Colonic mucosa (tissue), 4 donors: ENCODE results near the gene FCN3. TPM values are rescaled to one million over a fixed set of nuclear protein-coding genes. Genes with fewer than 3 reads are reported as not detected.
A peak's percentile ranks its signal among the peaks of the same experiment; 100 is the strongest.

Experiments
- DNase-seq: peaks from one replicate; pipeline ENCODE4 v3.0.0-alpha.2; 2020
- H3K27ac ChIP-seq: fragments of 200-600 bp; one replicate; pipeline ENCODE4 v1.8.0; 2021
- H3K27me3 ChIP-seq: fragments of 200-600 bp; one replicate; pipeline ENCODE4 v1.8.0; 2021
- H3K36me3 ChIP-seq: fragments of 200-600 bp; one replicate; pipeline ENCODE4 v1.8.0; 2021
- H3K4me1 ChIP-seq: fragments of 200-600 bp; one replicate; pipeline ENCODE4 v1.8.0; 2021; ENCODE audit warnings: mild to moderate bottlenecking
- H3K4me3 ChIP-seq: fragments of 200-600 bp; one replicate; pipeline ENCODE4 v1.8.0; 2021
- H3K9ac ChIP-seq, 2 donors: one replicate each; pipeline ENCODE4 v1.7.0; 2013; ENCODE audit warnings: control low read depth in 2 of 2, low read depth in 2 of 2, low read length in 2 of 2
- H3K9me3 ChIP-seq: fragments of 200-600 bp; one replicate; pipeline ENCODE4 v1.8.0; 2021
- intact Hi-C: fragments of 100-400 bp; cut with DNase I; formaldehyde crosslinking; loops from one replicate; pipeline ENCODE4 v1.14.1; 2022
- total RNA-seq, 2 donors: library from RNA; stranded (reverse); fragmentation: NEBNext Ultra II Directional in 1 of 2; extraction: Animal tissue kit (Norgen Biotek cat#: 25700) in 1 of 2; gene quantifications; one replicate each; pipeline ENCODE4 v1.2.1, GENCODE V29; 2021
- TF ChIP-seq, protein P1 (sequence below): fragments of 200-600 bp; IDR thresholded peaks from one replicate; pipeline ENCODE4 v1.8.0; 2022; ENCODE audit warnings: antibody characterized with exemption, mild to moderate bottlenecking
- donor health status: healthy.
- donor health status: DM: no; HTN: no; CAD: no.
- donor health status: DM: no; HTN: no; CAD: no.

The FCN3 gene
- total RNA-seq, 2 donors from 2014 or later, result 0.42 to 1.5 TPM

DNA sequence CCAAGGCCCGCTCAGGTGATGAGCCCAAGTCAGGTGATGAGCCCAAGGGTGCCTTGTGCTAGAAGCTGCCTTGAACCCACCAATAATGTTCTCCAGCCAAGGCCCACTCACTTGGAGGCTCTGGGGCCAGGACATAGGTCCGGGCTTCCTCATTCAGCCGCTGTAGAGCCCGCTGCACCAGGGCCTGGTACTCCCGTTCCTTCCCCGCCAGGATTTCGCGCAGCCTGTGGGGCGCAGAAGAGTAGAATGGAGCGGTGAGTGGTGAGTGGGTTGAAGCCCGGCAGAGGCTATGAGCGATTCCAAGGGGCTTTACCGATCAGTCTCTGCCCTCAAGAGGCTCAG, 18.4 kb downstream of the FCN3 start:
- Histone ChIP-seq H3K9me3 (no peaks in the 10 kb centered on the region), H3K27ac (no peak overlapping the region), H3K27me3 (no peaks in the 10 kb centered on the region), H3K36me3 (no peaks in the 10 kb centered on the region), H3K9ac (no peak overlapping the region), H3K4me3 (no peak overlapping the region), H3K4me1 (peaks cover 14% of the 10 kb centered on the region)
- DNase-seq, result no peak
- intact Hi-C loops, result no loop called here
- TF ChIP-seq, protein P1, sequence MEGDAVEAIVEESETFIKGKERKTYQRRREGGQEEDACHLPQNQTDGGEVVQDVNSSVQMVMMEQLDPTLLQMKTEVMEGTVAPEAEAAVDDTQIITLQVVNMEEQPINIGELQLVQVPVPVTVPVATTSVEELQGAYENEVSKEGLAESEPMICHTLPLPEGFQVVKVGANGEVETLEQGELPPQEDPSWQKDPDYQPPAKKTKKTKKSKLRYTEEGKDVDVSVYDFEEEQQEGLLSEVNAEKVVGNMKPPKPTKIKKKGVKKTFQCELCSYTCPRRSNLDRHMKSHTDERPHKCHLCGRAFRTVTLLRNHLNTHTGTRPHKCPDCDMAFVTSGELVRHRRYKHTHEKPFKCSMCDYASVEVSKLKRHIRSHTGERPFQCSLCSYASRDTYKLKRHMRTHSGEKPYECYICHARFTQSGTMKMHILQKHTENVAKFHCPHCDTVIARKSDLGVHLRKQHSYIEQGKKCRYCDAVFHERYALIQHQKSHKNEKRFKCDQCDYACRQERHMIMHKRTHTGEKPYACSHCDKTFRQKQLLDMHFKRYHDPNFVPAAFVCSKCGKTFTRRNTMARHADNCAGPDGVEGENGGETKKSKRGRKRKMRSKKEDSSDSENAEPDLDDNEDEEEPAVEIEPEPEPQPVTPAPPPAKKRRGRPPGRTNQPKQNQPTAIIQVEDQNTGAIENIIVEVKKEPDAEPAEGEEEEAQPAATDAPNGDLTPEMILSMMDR, result no peak

- DNase-seq, result no peak
- TF ChIP-seq, protein P1, result no peak
- Histone ChIP-seq H3K9me3 (no peaks in the 10 kb centered on the region), H3K9ac (no peak overlapping the region), H3K4me1 (peaks cover 19% of the 10 kb centered on the region), H3K4me3 (no peak overlapping the region), H3K27me3 (no peaks in the 10 kb centered on the region), H3K36me3 (no peaks in the 10 kb centered on the region), H3K27ac (no peak overlapping the region)
- intact Hi-C loops, result no loop called here
Observed at GRCh38 chr1:27355683-27356082, 18.9 kb downstream of the FCN3 start.

- intact Hi-C loops, result no loop called here
- no peaks in the 10 kb centered on the region for H3K27me3 ChIP-seq
- H3K4me3 ChIP-seq, result no peak overlapping the region
- H3K9me3 ChIP-seq, result no peaks in the 10 kb centered on the region
- DNase-seq, result no peak
- no peak overlapping the region for H3K9ac ChIP-seq
- H3K27ac ChIP-seq, result no peak overlapping the region
- TF ChIP-seq, protein P1, result no peak
- peaks cover 27% of the 10 kb centered on the region for H3K4me1 ChIP-seq
- no peaks in the 10 kb centered on the region for H3K36me3 ChIP-seq
Observed at GRCh38 chr1:27353629-27354028, 21.0 kb downstream of the FCN3 start.

DNA sequence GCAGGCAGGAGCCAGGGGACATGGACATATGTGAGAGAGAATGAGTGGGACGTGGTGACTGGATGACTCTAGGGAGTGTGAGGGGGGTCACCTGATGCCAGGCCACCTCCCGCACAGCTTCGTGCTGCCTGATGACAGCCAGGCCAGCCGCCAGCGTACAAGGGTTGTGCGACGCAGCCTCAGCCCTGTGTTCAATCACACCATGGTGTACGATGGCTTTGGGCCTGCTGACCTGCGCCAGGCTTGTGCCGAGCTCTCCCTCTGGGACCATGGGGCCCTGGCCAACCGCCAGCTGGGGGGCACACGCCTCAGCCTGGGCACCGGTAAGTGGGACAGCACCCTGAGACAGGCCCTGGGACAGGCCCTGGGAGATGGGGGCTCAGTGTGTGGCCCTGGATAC, 21.5 kb downstream of the FCN3 start:
- Histone ChIP-seq H3K27ac (no peak overlapping the region), H3K9ac (no peak overlapping the region), H3K4me3 (no peak overlapping the region), H3K27me3 (no peaks in the 10 kb centered on the region), H3K36me3 (no peaks in the 10 kb centered on the region), H3K4me1 (peaks cover 27% of the 10 kb centered on the region), H3K9me3 (no peaks in the 10 kb centered on the region)
- TF ChIP-seq, protein P1, result no peak
- intact Hi-C loops, result no loop called here
- no peak for DNase-seq

DNA sequence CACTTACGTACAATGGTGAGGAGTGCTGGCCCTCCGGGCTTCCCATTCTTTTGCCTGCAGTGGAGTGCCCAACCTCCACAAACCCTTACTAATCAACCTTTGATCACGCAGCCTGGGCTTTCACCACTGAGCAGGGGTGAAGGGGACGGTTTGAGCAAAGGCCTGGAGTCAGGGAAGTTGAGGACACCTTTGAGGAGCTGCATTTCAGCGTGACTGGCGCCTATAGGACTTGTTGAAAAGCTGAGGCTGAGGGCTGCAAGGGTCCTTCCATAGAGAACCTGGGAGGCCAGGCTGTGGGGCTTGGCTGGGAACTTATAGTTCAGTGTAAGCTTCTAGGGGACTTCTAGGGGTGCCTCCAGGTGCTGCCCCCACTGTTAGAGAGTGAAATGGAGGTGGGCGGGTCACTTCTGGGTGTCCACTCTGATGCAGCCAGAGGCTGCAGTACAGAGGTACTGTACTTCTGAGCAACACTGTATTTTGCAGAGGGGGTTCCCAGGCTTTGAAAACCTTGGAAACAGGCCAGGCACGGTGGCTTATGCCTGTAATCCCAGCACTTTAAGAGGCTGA, 23.0 kb downstream of the FCN3 start:
- H3K27me3 ChIP-seq, result no peaks in the 10 kb centered on the region
- TF ChIP-seq, protein P1, result no peak
- H3K36me3 ChIP-seq, result no peaks in the 10 kb centered on the region
- intact Hi-C loops, result no loop called here
- H3K4me1 ChIP-seq, result peaks cover 16% of the 10 kb centered on the region
- no peaks in the 10 kb centered on the region for H3K9me3 ChIP-seq
- no peak for DNase-seq
- peak overlapping the region; percentile 2 for H3K4me3 ChIP-seq
- H3K9ac ChIP-seq, result peak overlapping the region in 1 of 2 donors; percentile 27
- no peak overlapping the region for H3K27ac ChIP-seq
